GM10847 (cell line): Measurements from ENCODE around the gene NEK7.

Source experiments
- POLR2A ChIP-seq: IDR thresholded peaks from 2 replicates; pipeline ENCODE4 v1.6.1; 2011; ENCODE audit not compliant: insufficient read length; ENCODE audit errors: extremely low read depth

Gene NEK7

GRCh38 chr1:198156745-198157240, at the start of gene NEK7:
Gene NEK7, plus strand, starts transcription at chr1:198156998. Its CDS starts 75,583 bp downstream, at chr1:198232581.
- TF ChIP-seq POLR2A: peak; percentile 67

GRCh38 chr1:198107091-198107501, 49.7 kb upstream of the NEK7 start:
- no peak for TF ChIP-seq POLR2A

- TF ChIP-seq POLR2A: no peak
Observed at GRCh38 chr1:198108636-198109370, 48.0 kb upstream of the NEK7 start.

- TF ChIP-seq POLR2A: no peak
Observed at GRCh38 chr1:198109371-198109715, 47.5 kb upstream of the NEK7 start.

- TF ChIP-seq POLR2A: no peak
Observed at GRCh38 chr1:198113342-198113750, 43.5 kb upstream of the NEK7 start.

- no peak for TF ChIP-seq POLR2A
Observed at GRCh38 chr1:198116069-198116468, 40.7 kb upstream of the NEK7 start.

- no peak for TF ChIP-seq POLR2A
Observed at GRCh38 chr1:198116469-198116868, 40.3 kb upstream of the NEK7 start.

GRCh38 chr1:198117267-198117666, 39.5 kb upstream of the NEK7 start:
- TF ChIP-seq POLR2A: no peak

- TF ChIP-seq POLR2A: no peak
Observed at GRCh38 chr1:198118134-198118533, 38.7 kb upstream of the NEK7 start.

GRCh38 chr1:198119906-198120305, 36.9 kb upstream of the NEK7 start:
- TF ChIP-seq POLR2A: no peak

GRCh38 chr1:198121056-198121826, 35.6 kb upstream of the NEK7 start:
- no peak for TF ChIP-seq POLR2A

GRCh38 chr1:198122693-198123092, 34.1 kb upstream of the NEK7 start:
- no peak for TF ChIP-seq POLR2A

GRCh38 chr1:198123133-198123532, 33.7 kb upstream of the NEK7 start:
- no peak for TF ChIP-seq POLR2A

GRCh38 chr1:198124673-198125072, 32.1 kb upstream of the NEK7 start:
- TF ChIP-seq POLR2A: no peak

- no peak for TF ChIP-seq POLR2A
Observed at GRCh38 chr1:198125995-198126735, 30.6 kb upstream of the NEK7 start.

GRCh38 chr1:198128533-198128932, 28.3 kb upstream of the NEK7 start:
- TF ChIP-seq POLR2A: no peak
